ENCODE measurements around the gene DNAJB5. TPM values are rescaled to one million over a fixed set of nuclear protein-coding genes. Genes with fewer than 3 reads are reported as not detected.
A peak's percentile ranks its signal among the peaks of the same experiment; 100 is the strongest.

DNAJB5 gene
- total RNA-seq, 4 donors from 2014 or later: 2.6 to 7.6 (median 4.7) TPM

DNA sequence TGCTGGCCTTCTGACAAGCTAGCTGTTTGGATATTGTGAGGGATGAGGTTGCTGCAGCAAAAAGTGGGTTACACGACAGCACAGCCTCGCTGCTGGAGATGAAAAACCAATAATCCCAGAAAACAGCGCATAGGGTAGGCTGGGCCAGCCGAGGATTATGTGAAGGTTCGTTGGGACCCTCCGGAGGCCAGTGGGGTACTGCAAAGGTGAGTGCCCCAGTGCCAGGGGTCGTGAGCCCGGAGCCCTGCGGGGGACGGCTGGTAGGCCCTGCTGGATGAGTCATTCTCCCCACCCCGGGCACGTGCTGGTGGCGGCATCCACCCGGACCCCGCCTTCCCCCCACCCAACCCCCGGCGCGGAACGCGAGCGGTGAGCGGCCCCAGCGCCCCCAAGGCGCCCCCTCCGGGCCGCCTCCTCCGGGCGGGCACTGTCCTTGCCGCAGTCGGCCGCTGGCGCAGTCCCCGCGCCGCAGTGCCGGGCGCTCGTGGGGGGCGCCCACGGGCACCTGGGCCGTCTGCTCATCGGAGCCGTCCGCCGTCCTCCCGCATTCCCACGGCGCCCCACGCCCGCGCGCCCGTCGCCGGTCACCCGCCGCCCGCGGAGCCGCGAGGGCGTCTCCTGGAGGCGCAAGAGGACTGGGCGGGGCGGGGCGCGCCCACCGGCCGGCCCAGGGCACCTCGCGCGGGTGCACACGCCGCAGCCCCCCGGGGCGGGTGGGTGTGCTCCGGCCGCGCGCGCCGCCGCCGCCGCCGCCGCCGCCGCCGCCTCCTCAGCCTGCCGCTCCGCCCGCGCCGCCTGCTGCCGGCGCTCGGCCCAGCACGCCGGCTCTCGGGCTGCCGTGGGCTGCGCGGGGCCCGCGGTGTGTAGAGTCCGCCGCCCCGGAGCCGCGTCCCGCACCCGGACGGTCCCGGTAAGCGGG lies 31.8 kb upstream of the DNAJB5 start, which contains the start of gene PHF24:
Gene PHF24, plus strand, starts transcription at position 794 of the 919 bp plus-strand sequence. CDS start 13,014 bp downstream, outside the sequence.
- Histone ChIP-seq H3K4me1 (peaks cover 0 to 10% (median 5%) of the 10 kb centered on the region in 4 donors), H3K27ac (no peak within 1 kb of the TSS), H3K27me3 (peaks cover 0 to 19% of the 10 kb centered on the region in 2 donors), H3K4me3 (peak within 1 kb of the TSS; percentile 35 to 57 (median 49)), H3K36me3 (no peaks in the 10 kb centered on the region), H3K9me3 (no peaks in the 10 kb centered on the region)
- peak in 2 of 6 experiments; percentile 9 to 15 for TF ChIP-seq CTCF (IDR thresholded peaks at IDR 0.05)
- no peak for TF ChIP-seq POLR2A (IDR thresholded peaks at IDR 0.05)
- peak in 1 of 3 donors; percentile 47 for DNase-seq

DNA sequence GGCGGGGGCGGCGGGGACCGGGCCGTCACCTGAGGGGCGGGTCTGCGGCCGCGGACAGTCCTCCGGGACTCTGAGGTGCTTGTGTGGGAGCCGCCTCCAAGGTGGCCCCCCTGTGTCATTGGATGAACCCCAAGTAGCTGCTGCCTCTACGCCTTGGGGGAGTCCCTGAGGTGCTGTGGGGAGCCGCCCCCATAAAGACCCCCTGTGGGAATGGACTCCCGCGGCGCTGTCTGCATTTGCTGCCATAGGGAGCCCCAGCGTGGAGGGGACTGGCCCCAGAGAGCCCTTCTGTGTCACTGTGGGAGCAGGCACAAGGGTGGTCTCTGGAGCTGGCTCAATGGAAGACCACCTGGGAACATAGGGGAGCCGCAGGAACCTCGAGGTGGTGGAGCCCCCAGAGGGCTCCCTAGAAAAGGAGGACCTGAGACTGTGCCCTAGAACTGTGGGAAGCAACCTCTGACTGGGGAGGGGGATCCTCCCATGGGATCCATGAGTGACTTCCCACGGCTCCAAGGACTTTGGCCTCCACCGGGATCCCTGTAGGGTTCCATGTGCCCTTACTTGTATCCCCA lies 31.0 kb upstream of the DNAJB5 start:
- TF ChIP-seq POLR2A (IDR thresholded peaks at IDR 0.05): no peak
- TF ChIP-seq CTCF (IDR thresholded peaks at IDR 0.05): no peak
- peak overlapping the region in 3 of 4 donors; percentile 44 to 57 (median 54) for H3K4me3 ChIP-seq
- H3K9me3 ChIP-seq: no peaks in the 10 kb centered on the region
- DNase-seq: peak in 1 of 3 donors; percentile 41
- H3K27me3 ChIP-seq: peaks cover 0 to 19% of the 10 kb centered on the region in 2 donors
- H3K27ac ChIP-seq: no peak overlapping the region
- peaks cover 0 to 10% (median 5%) of the 10 kb centered on the region in 4 donors for H3K4me1 ChIP-seq
- H3K36me3 ChIP-seq: no peaks in the 10 kb centered on the region

DNA sequence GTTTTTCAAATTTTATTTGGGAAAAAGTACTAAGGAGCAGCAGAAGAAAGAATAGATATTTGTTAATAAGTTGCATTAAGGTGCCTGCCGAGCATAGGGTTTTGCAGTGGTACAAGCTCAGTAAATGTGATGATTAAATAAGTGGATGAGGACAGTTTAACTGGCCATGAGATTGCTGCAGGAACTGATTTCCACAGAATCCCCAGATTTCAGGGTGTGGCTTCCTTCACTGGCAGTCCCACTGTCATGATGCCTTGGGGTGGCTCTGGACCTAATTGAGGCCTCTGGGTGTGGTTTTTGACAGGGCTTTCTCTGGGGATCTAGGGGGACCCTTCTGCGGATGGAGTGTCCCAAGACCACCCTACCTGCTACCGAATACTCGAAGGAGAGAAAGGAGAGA lies 30.1 kb upstream of the DNAJB5 start:
- Histone ChIP-seq H3K36me3 (no peaks in the 10 kb centered on the region), H3K27me3 (peaks cover 0 to 19% of the 10 kb centered on the region in 2 donors), H3K4me3 (no peak overlapping the region), H3K9me3 (no peaks in the 10 kb centered on the region), H3K27ac (no peak overlapping the region), H3K4me1 (peaks cover 0 to 10% (median 5%) of the 10 kb centered on the region in 4 donors)
- DNase-seq: no peak
- TF ChIP-seq POLR2A (IDR thresholded peaks at IDR 0.05) (no peak), CTCF (IDR thresholded peaks at IDR 0.05) (no peak)

DNA sequence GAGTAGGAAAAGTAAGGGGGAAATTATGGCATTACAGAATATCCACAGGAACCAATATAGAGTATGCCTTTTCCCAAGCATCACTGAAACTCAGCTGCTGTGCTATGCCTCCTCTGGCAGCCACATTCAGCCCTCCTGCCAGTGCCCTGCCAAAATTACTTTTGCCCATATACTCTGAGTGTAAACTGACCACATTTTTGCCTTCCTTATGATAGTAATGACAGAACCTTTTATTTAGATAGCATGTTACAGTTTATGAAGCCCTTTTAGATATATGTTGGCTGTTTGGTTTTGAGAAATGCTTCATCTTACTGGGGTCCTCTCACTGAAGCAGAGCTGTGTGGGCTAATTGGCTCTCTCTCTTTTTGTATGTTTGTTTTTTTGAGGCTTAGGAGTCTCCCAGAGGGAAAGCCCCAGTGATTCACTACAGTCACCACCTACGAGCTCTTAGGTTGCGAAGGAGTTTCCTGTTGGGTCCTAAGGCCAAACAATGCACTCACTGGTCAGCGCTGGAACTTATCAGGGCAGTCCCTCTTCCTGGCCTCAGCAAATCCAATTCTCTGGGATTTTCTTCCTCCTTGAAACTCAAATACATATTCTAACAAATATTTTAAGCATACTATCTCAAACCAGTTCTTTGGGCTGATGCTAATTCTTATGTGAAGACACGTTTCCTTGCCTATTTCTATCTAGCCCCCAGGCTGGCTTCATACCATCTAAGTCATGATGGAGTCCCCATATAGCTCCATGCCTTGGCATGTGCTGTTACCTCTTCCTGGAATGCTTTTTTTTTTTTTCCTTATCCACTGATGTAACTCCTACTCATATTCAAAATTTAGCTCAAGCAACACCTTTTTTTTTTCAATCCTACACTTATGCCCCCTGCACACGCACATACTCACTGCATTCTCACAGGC lies 27.7 kb upstream of the DNAJB5 start:
- H3K4me3 ChIP-seq: no peak overlapping the region
- no peaks in the 10 kb centered on the region for H3K9me3 ChIP-seq
- H3K27ac ChIP-seq: no peak overlapping the region
- H3K36me3 ChIP-seq: no peaks in the 10 kb centered on the region
- H3K4me1 ChIP-seq: peaks cover 0 to 10% (median 5%) of the 10 kb centered on the region in 4 donors
- no peak for DNase-seq
- no peak for TF ChIP-seq POLR2A (IDR thresholded peaks at IDR 0.05)
- no peak for TF ChIP-seq CTCF (IDR thresholded peaks at IDR 0.05)
- H3K27me3 ChIP-seq: peaks cover 0 to 23% of the 10 kb centered on the region in 2 donors

- Histone ChIP-seq H3K4me1 (peaks cover 0 to 8% (median 4%) of the 10 kb centered on the region in 4 donors), H3K27me3 (peaks cover 0 to 21% of the 10 kb centered on the region in 2 donors), H3K4me3 (no peak overlapping the region), H3K27ac (no peak overlapping the region), H3K9me3 (no peaks in the 10 kb centered on the region), H3K36me3 (no peaks in the 10 kb centered on the region)
- DNase-seq: no peak
- TF ChIP-seq CTCF (IDR thresholded peaks at IDR 0.05) (no peak), POLR2A (IDR thresholded peaks at IDR 0.05) (no peak)
These were observed 27.0 kb upstream of the DNAJB5 start for GRCh38 chr9:34962546-34962945.

Data from Peyer's patch (tissue), 4 donors.